Measurements from ENCODE around the gene PSAPL1.

Gene PSAPL1

GRCh38 chr4:7477695-7478094 lies 43.0 kb upstream of the PSAPL1 start:
- ATAC-seq (ENCODE audit: insufficient read depth, low read depth) (no peak), DNase-seq (no peak)
- H3K27ac ChIP-seq (ENCODE audit: low read length) = no peak overlapping the region
- no peaks in the 10 kb centered on the region for H3K27me3 ChIP-seq (ENCODE audit: insufficient read depth, low read length, poor library complexity)
- TF ChIP-seq CTCF (IDR thresholded peaks at IDR 0.05; ENCODE audit: borderline replicate concordance, extremely low read depth, low read length, poor library complexity, severe bottlenecking) = no peak
- no peak for TF ChIP-seq EZH2 (IDR thresholded peaks at IDR 0.05; ENCODE audit: borderline replicate concordance, low read depth, low read length, severe bottlenecking)
- H3K4me1 ChIP-seq (ENCODE audit: insufficient read depth, low read length) = no peaks in the 10 kb centered on the region
- no peak overlapping the region for H2AFZ ChIP-seq (ENCODE audit: low read depth, low read length)
- H3K9ac ChIP-seq (ENCODE audit: low read depth, low read length) = no peak overlapping the region
- no peaks in the 10 kb centered on the region for H3K9me3 ChIP-seq (ENCODE audit: insufficient read depth, low read length, severe bottlenecking)
- H3K4me2 ChIP-seq (ENCODE audit: insufficient read depth, low read length) = no peak overlapping the region
- no peak overlapping the region for H3K4me3 ChIP-seq (ENCODE audit: low read depth in 1 of 2, low read length in 2 of 2)
- no peaks in the 10 kb centered on the region for H3K79me2 ChIP-seq (ENCODE audit: insufficient read depth, low read length)
- no peaks in the 10 kb centered on the region for H3K36me3 ChIP-seq (ENCODE audit: insufficient read depth, low read length)
- no peaks in the 10 kb centered on the region for H4K20me1 ChIP-seq (ENCODE audit: insufficient read depth, low read length)

- TF ChIP-seq EZH2 (IDR thresholded peaks at IDR 0.05; ENCODE audit: borderline replicate concordance, low read depth, low read length, severe bottlenecking) = no peak
- TF ChIP-seq CTCF (IDR thresholded peaks at IDR 0.05; ENCODE audit: borderline replicate concordance, extremely low read depth, low read length, poor library complexity, severe bottlenecking) = no peak
- no peak overlapping the region for H3K9ac ChIP-seq (ENCODE audit: low read depth, low read length)
- no peak overlapping the region for H2AFZ ChIP-seq (ENCODE audit: low read depth, low read length)
- no peaks in the 10 kb centered on the region for H3K36me3 ChIP-seq (ENCODE audit: insufficient read depth, low read length)
- no peaks in the 10 kb centered on the region for H3K79me2 ChIP-seq (ENCODE audit: insufficient read depth, low read length)
- H3K27me3 ChIP-seq (ENCODE audit: insufficient read depth, low read length, poor library complexity) = no peaks in the 10 kb centered on the region
- DNase-seq (no peak), ATAC-seq (ENCODE audit: insufficient read depth, low read depth) (no peak)
- no peak overlapping the region for H3K27ac ChIP-seq (ENCODE audit: low read length)
- no peak overlapping the region for H3K4me2 ChIP-seq (ENCODE audit: insufficient read depth, low read length)
- H3K4me1 ChIP-seq (ENCODE audit: insufficient read depth, low read length) = no peaks in the 10 kb centered on the region
- no peak overlapping the region for H3K4me3 ChIP-seq (ENCODE audit: low read depth in 1 of 2, low read length in 2 of 2)
- H3K9me3 ChIP-seq (ENCODE audit: insufficient read depth, low read length, severe bottlenecking) = no peaks in the 10 kb centered on the region
- H4K20me1 ChIP-seq (ENCODE audit: insufficient read depth, low read length) = peaks cover 3% of the 10 kb centered on the region; the same call in 1 of the 2 replicates
Observed at GRCh38 chr4:7476820-7477219, 42.1 kb upstream of the PSAPL1 start.

- H3K27me3 ChIP-seq (ENCODE audit: insufficient read depth, low read length, poor library complexity) = no peaks in the 10 kb centered on the region
- no peak overlapping the region for H3K4me3 ChIP-seq (ENCODE audit: low read depth in 1 of 2, low read length in 2 of 2)
- H3K9me3 ChIP-seq (ENCODE audit: insufficient read depth, low read length, severe bottlenecking) = no peaks in the 10 kb centered on the region
- TF ChIP-seq CTCF (IDR thresholded peaks at IDR 0.05; ENCODE audit: borderline replicate concordance, extremely low read depth, low read length, poor library complexity, severe bottlenecking) (no peak), EZH2 (IDR thresholded peaks at IDR 0.05; ENCODE audit: borderline replicate concordance, low read depth, low read length, severe bottlenecking) (no peak)
- H3K79me2 ChIP-seq (ENCODE audit: insufficient read depth, low read length) = no peaks in the 10 kb centered on the region
- DNase-seq (no peak), ATAC-seq (ENCODE audit: insufficient read depth, low read depth) (no peak)
- H3K4me1 ChIP-seq (ENCODE audit: insufficient read depth, low read length) = no peaks in the 10 kb centered on the region
- peaks cover 8% of the 10 kb centered on the region; the same call in 1 of the 2 replicates for H4K20me1 ChIP-seq (ENCODE audit: insufficient read depth, low read length)
- no peaks in the 10 kb centered on the region for H3K36me3 ChIP-seq (ENCODE audit: insufficient read depth, low read length)
- H3K4me2 ChIP-seq (ENCODE audit: insufficient read depth, low read length) = no peak overlapping the region
- no peak overlapping the region for H2AFZ ChIP-seq (ENCODE audit: low read depth, low read length)
- no peak overlapping the region for H3K9ac ChIP-seq (ENCODE audit: low read depth, low read length)
- no peak overlapping the region for H3K27ac ChIP-seq (ENCODE audit: low read length)
Observed at GRCh38 chr4:7475207-7475606, 40.5 kb upstream of the PSAPL1 start.

- H3K4me2 ChIP-seq (ENCODE audit: insufficient read depth, low read length) = no peak overlapping the region
- no peak overlapping the region for H3K27ac ChIP-seq (ENCODE audit: low read length)
- no peak overlapping the region for H3K9ac ChIP-seq (ENCODE audit: low read depth, low read length)
- no peaks in the 10 kb centered on the region for H3K4me1 ChIP-seq (ENCODE audit: insufficient read depth, low read length)
- ATAC-seq (ENCODE audit: insufficient read depth, low read depth) (no peak), DNase-seq (no peak)
- TF ChIP-seq EZH2 (IDR thresholded peaks at IDR 0.05; ENCODE audit: borderline replicate concordance, low read depth, low read length, severe bottlenecking) (no peak), CTCF (IDR thresholded peaks at IDR 0.05; ENCODE audit: borderline replicate concordance, extremely low read depth, low read length, poor library complexity, severe bottlenecking) (no peak)
- no peak overlapping the region for H3K4me3 ChIP-seq (ENCODE audit: low read depth in 1 of 2, low read length in 2 of 2)
- no peaks in the 10 kb centered on the region for H3K79me2 ChIP-seq (ENCODE audit: insufficient read depth, low read length)
- no peaks in the 10 kb centered on the region for H3K9me3 ChIP-seq (ENCODE audit: insufficient read depth, low read length, severe bottlenecking)
- H2AFZ ChIP-seq (ENCODE audit: low read depth, low read length) = no peak overlapping the region
- no peaks in the 10 kb centered on the region for H3K36me3 ChIP-seq (ENCODE audit: insufficient read depth, low read length)
- H4K20me1 ChIP-seq (ENCODE audit: insufficient read depth, low read length) = peaks cover 9% of the 10 kb centered on the region; the same call in 1 of the 2 replicates
- H3K27me3 ChIP-seq (ENCODE audit: insufficient read depth, low read length, poor library complexity) = no peaks in the 10 kb centered on the region
Observed at GRCh38 chr4:7474320-7474719, 39.6 kb upstream of the PSAPL1 start.
